Neural progenitor cell (in vitro differentiated cells): ENCODE measurements around the gene HK2. TPM values are rescaled to one million over a fixed set of nuclear protein-coding genes. Genes with fewer than 3 reads are reported as not detected.

Experiments used
- DNase-seq: peaks from one replicate; pipeline ENCODE4 v3.0.0-alpha.2; 2016; ENCODE audit warnings: low spot score
- H2AFZ ChIP-seq: fragments of 200-600 bp; sonication (generic); replicated peaks from 2 replicates; pipeline ENCODE4 v1.6.1; 2016; ENCODE audit warnings: antibody characterized with exemption
- H3F3A ChIP-seq: fragments of 200-600 bp; sonication (generic); 2 replicates; pipeline ENCODE4 v1.6.1; 2016; ENCODE audit warnings: antibody characterized with exemption, low read depth
- H3K27ac ChIP-seq: fragments of 200-600 bp; sonication (generic); 2 replicates; pipeline ENCODE4 v1.5.1; 2016; ENCODE audit warnings: mild to moderate bottlenecking
- H3K27me3 ChIP-seq: fragments of 200-600 bp; sonication (generic); 2 replicates; pipeline ENCODE4 v1.6.1; 2016; ENCODE audit warnings: mild to moderate bottlenecking, moderate library complexity
- H3K36me3 ChIP-seq: fragments of 200-600 bp; sonication (generic); 2 replicates; pipeline ENCODE4 v1.5.1; 2016
- H3K4me1 ChIP-seq: fragments of 200-600 bp; sonication (generic); 2 replicates; pipeline ENCODE4 v1.6.1; 2016; ENCODE audit warnings: mixed run types
- H3K4me2 ChIP-seq: fragments of 200-600 bp; sonication (generic); 2 replicates; pipeline ENCODE4 v1.6.1; 2016
- H3K4me3 ChIP-seq: fragments of 200-600 bp; sonication (generic); 2 replicates; pipeline ENCODE4 v1.5.1; 2016
- H3K79me2 ChIP-seq: fragments of 200-600 bp; sonication (generic); 2 replicates; pipeline ENCODE4 v1.6.1; 2016; ENCODE audit warnings: low read depth
- H3K9ac ChIP-seq: fragments of 200-600 bp; sonication (generic); 2 replicates; pipeline ENCODE4 v1.6.1; 2016
- H3K9me3 ChIP-seq: fragments of 200-600 bp; sonication (generic); 2 replicates; pipeline ENCODE4 v1.5.1; 2016; ENCODE audit warnings: low read depth
- H4K20me1 ChIP-seq: fragments of 200-600 bp; sonication (generic); 2 replicates; pipeline ENCODE4 v1.6.1; 2016; ENCODE audit warnings: low read depth
- H3K27ac Mint-ChIP-seq: 3 replicates; pipeline ENCODE4 v1.8.0; 2021; ENCODE audit warnings: mixed read lengths
- H3K27me3 Mint-ChIP-seq: 2 replicates; pipeline ENCODE4 v1.8.0; 2022; ENCODE audit warnings: low read depth, mild to moderate bottlenecking, inconsistent platforms, moderate library complexity, mixed read lengths; ENCODE audit not compliant: insufficient read depth
- H3K36me3 Mint-ChIP-seq: 3 replicates; pipeline ENCODE4 v1.8.0; 2021; ENCODE audit warnings: mixed read lengths
- H3K4me1 Mint-ChIP-seq: 3 replicates; pipeline ENCODE4 v1.8.0; 2021; ENCODE audit warnings: mixed read lengths
- H3K4me3 Mint-ChIP-seq: 3 replicates; pipeline ENCODE4 v1.8.0; 2021; ENCODE audit warnings: mild to moderate bottlenecking, moderate library complexity, mixed read lengths
- H3K9me3 Mint-ChIP-seq: 3 replicates; pipeline ENCODE4 v1.8.0; 2020; ENCODE audit warnings: mixed read lengths
- EZH2 ChIP-seq: fragments of 200-600 bp; sonication (generic); IDR thresholded peaks from 2 replicates; pipeline ENCODE4 v1.6.1; 2017; ENCODE audit warnings: antibody characterized with exemption, mild to moderate bottlenecking, moderate library complexity
- EZH2phosphoT487 ChIP-seq: fragments of 200-600 bp; sonication (generic); IDR thresholded peaks from 2 replicates; pipeline ENCODE4 v1.6.1; 2017; ENCODE audit warnings: antibody characterized with exemption
- total RNA-seq: library from RNA; depleted of rRNA; stranded (reverse); fragments of >200 nt; gene quantifications from 2 replicates; pipeline ENCODE4 v1.2.3, GENCODE V29; 2015; ENCODE audit warnings: low replicate concordance
- TF ChIP-seq, protein P1 (sequence below): fragments of 200-600 bp; sonication (generic); IDR thresholded peaks from 2 replicates; pipeline ENCODE4 v1.5.1; 2017; ENCODE audit warnings: antibody characterized with exemption, mild to moderate bottlenecking

HK2 gene
- total RNA-seq, 1 donor from 2014 or later, result 61.8 TPM

DNA sequence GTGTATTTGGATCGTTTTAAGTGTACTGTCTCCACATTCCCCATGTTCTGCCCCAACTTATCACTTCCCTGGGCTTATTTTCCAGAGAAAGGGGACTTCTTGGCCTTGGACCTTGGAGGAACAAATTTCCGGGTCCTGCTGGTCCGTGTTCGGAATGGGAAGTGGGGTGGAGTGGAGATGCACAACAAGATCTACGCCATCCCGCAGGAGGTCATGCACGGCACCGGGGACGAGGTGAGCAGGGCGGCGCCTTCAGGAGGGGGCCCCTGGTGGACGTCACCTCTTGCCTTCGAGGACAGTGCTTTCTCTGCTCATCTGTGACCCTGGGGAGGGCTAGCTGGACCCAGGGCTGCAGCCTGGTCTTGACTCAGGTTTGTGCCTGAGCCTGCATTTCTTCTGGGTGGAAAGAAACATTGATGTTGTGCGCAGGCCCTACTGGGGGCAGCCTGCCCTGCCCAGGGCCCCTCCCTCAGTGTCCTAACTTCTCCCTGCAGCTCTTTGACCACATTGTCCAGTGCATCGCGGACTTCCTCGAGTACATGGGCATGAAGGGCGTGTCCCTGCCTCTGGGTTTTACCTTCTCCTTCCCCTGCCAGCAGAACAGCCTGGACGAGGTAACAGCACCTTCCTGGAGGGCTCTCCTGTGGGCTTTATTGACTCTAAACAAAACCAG, 47.8 kb downstream of the HK2 start:
- DNase-seq, result no peak
- H3K27ac ChIP-seq, result no peak overlapping the region
- no peak overlapping the region for H3K4me2 ChIP-seq
- Mint-ChIP-seq H3K27me3 (peaks cover under 1% of the 10 kb centered on the region), H3K4me3 (no peak overlapping the region), H3K9me3 (no peaks in the 10 kb centered on the region), H3K27ac (no peak overlapping the region), H3K36me3 (peaks cover 55% of the 10 kb centered on the region), H3K4me1 (no peaks in the 10 kb centered on the region)
- H3K9ac ChIP-seq, result no peak overlapping the region
- H3K4me1 ChIP-seq, result no peaks in the 10 kb centered on the region
- H3K36me3 ChIP-seq, result peaks cover 7% of the 10 kb centered on the region
- no peaks in the 10 kb centered on the region for H3K9me3 ChIP-seq
- TF ChIP-seq, protein P1, sequence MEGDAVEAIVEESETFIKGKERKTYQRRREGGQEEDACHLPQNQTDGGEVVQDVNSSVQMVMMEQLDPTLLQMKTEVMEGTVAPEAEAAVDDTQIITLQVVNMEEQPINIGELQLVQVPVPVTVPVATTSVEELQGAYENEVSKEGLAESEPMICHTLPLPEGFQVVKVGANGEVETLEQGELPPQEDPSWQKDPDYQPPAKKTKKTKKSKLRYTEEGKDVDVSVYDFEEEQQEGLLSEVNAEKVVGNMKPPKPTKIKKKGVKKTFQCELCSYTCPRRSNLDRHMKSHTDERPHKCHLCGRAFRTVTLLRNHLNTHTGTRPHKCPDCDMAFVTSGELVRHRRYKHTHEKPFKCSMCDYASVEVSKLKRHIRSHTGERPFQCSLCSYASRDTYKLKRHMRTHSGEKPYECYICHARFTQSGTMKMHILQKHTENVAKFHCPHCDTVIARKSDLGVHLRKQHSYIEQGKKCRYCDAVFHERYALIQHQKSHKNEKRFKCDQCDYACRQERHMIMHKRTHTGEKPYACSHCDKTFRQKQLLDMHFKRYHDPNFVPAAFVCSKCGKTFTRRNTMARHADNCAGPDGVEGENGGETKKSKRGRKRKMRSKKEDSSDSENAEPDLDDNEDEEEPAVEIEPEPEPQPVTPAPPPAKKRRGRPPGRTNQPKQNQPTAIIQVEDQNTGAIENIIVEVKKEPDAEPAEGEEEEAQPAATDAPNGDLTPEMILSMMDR, result no peak
- TF ChIP-seq EZH2phosphoT487 (no peak), EZH2 (no peak)
- no peaks in the 10 kb centered on the region for H3K79me2 ChIP-seq
- no peaks in the 10 kb centered on the region for H3K27me3 ChIP-seq
- H3F3A ChIP-seq, result no peaks in the 10 kb centered on the region
- peaks cover 9% of the 10 kb centered on the region for H4K20me1 ChIP-seq
- no peak overlapping the region for H2AFZ ChIP-seq
- H3K4me3 ChIP-seq, result no peak overlapping the region

DNA sequence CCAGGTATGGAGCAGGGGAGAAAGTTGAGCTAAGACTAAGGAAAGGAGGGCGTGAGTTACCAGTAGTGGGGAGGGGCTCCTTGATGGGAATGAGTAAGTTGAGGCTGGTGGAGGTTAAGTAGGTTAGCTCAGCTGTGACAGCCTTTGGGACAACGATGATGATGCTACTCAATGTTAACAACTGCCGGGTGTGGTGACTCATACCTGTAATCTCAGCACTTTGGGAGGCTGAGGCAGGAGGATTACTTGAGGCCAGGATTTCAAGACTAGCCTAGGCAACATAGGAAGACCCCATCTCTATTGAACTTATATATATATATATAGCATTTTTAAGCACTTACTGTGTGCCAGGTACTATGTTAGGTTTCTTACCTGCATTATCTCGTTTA, 48.4 kb downstream of the HK2 start:
- no peak for DNase-seq
- Histone ChIP-seq H3F3A (no peaks in the 10 kb centered on the region), H2AFZ (no peak overlapping the region), H3K27me3 (no peaks in the 10 kb centered on the region), H3K27ac (no peak overlapping the region), H3K9ac (no peak overlapping the region), H3K4me1 (no peaks in the 10 kb centered on the region), H3K4me3 (no peak overlapping the region), H3K4me2 (no peak overlapping the region), H3K36me3 (peaks cover 2% of the 10 kb centered on the region), H3K79me2 (no peaks in the 10 kb centered on the region), H3K9me3 (no peaks in the 10 kb centered on the region), H4K20me1 (peaks cover 9% of the 10 kb centered on the region)
- Mint-ChIP-seq H3K4me3 (no peak overlapping the region), H3K27me3 (no peaks in the 10 kb centered on the region), H3K9me3 (no peaks in the 10 kb centered on the region), H3K4me1 (no peaks in the 10 kb centered on the region), H3K27ac (no peak overlapping the region), H3K36me3 (peaks cover 57% of the 10 kb centered on the region)
- TF ChIP-seq, protein P1, result no peak
- TF ChIP-seq EZH2phosphoT487 (no peak), EZH2 (no peak)

DNA sequence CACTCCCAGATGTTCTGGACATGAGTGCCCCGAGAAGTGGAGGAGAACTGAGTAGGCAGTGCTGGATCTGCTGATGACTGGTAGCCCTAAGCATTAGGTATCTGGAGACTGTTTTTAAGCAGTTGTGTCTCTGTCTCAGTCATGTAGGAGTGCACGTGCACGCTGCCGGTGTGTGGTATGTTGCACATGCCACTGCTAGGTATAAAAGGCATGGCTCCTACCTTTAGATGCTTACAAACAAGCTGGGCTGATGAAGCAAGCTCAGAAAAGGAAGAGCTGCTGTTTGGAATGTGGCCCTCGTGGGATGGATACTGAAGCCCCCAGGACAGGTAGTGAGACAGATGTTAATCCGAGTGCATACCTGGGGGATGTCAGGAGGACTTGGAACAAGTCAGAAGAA, 49.1 kb downstream of the HK2 start:
- Histone ChIP-seq H3K9me3 (no peaks in the 10 kb centered on the region), H4K20me1 (peaks cover 7% of the 10 kb centered on the region), H3K27ac (no peak overlapping the region), H3K4me1 (no peaks in the 10 kb centered on the region), H3K27me3 (no peaks in the 10 kb centered on the region), H3K9ac (no peak overlapping the region), H3K36me3 (no peaks in the 10 kb centered on the region), H3K4me3 (no peak overlapping the region), H3K4me2 (no peak overlapping the region), H3F3A (no peaks in the 10 kb centered on the region), H3K79me2 (no peaks in the 10 kb centered on the region), H2AFZ (no peak overlapping the region)
- Mint-ChIP-seq H3K27ac (no peak overlapping the region), H3K9me3 (no peaks in the 10 kb centered on the region), H3K4me3 (no peak overlapping the region), H3K27me3 (no peaks in the 10 kb centered on the region), H3K36me3 (peaks cover 61% of the 10 kb centered on the region), H3K4me1 (no peaks in the 10 kb centered on the region)
- no peak for DNase-seq
- no peak for TF ChIP-seq EZH2phosphoT487

DNA sequence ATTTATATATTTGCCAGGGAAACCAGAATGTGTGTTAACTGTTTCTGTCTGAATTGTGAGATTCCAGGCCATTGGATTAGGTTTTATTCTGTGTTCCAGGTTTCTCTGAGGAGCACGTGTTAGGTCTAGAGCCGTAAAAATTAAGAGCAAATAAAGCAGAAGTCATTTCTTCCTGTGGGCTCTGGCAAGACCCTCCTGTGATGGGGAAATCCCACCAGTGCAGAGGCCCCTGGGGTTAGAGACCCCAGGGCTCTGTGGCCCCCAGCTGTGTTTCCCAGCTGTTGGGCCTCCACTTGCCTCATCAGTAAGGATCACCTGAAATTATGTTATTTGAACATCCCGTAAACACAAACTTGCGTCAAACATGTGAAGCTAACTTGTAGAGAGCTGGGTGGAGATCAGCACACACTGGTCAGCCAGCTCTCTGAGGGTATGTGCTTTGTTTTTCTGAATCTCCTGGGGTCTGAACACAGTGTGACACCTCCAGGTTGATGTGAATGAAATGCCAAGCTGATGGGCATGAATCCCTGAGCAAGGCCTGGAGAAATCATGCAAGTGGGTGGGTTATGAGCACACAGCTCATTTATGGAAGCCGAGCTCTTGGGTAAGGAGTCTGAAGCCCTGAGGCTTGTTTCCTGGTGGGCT, 50.3 kb downstream of the HK2 start:
- no peaks in the 10 kb centered on the region for H3K27me3 Mint-ChIP-seq
- Histone ChIP-seq H3K4me2 (no peak overlapping the region), H3K9me3 (no peaks in the 10 kb centered on the region), H3K27me3 (no peaks in the 10 kb centered on the region), H3K79me2 (no peaks in the 10 kb centered on the region), H3K9ac (no peak overlapping the region), H3K36me3 (no peaks in the 10 kb centered on the region), H3F3A (no peaks in the 10 kb centered on the region), H3K27ac (no peak overlapping the region), H3K4me3 (no peak overlapping the region), H4K20me1 (peaks cover 4% of the 10 kb centered on the region), H2AFZ (no peak overlapping the region), H3K4me1 (no peaks in the 10 kb centered on the region)
- H3K9me3 Mint-ChIP-seq, result no peaks in the 10 kb centered on the region
- no peak overlapping the region for H3K27ac Mint-ChIP-seq
- peaks cover 61% of the 10 kb centered on the region for H3K36me3 Mint-ChIP-seq
- TF ChIP-seq, protein P1, result no peak
- TF ChIP-seq EZH2phosphoT487, result no peak
- no peak for TF ChIP-seq EZH2
- H3K4me3 Mint-ChIP-seq, result no peak overlapping the region
- H3K4me1 Mint-ChIP-seq, result no peaks in the 10 kb centered on the region
- DNase-seq, result no peak
